ENCODE measurements around the gene ATP8A2.

DNA sequence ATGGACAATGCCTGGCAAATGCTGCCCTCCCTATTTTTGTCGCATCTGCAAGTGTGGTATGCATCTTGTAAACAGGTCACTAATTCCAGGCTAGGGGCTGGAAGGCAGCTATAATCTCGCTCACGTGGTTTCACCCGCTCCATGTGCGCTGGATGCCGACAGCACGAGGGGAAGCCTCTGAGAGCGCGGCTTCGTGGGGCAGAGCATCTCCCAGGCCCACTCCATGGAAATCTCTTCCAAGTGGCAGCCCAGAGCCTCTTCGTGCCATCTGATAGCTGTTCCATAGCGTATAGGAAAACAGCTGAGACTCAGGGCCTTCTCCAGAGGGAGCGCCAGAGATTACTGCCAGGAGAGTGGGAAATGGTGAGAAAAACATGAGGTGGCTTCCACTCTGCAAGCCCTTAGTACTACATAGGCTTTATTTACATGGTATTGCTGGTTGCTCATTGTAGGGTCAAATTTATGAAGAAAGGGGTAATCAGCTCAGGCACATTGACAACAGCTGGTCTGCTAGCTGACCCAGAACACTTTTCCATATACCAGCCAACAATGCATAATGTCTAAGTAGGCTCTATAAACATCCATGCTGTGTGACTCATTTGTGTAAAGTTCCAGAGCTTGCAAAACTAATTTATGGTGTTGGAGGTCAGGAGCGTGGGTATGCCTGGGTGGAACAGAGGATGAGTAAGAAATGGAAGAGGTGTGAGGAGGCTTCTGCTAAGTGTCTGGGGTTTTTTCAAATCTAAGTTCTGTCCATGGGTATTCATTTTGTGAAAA, 514.9 kb downstream of the ATP8A2 start:
- TF ChIP-seq, protein P1, sequence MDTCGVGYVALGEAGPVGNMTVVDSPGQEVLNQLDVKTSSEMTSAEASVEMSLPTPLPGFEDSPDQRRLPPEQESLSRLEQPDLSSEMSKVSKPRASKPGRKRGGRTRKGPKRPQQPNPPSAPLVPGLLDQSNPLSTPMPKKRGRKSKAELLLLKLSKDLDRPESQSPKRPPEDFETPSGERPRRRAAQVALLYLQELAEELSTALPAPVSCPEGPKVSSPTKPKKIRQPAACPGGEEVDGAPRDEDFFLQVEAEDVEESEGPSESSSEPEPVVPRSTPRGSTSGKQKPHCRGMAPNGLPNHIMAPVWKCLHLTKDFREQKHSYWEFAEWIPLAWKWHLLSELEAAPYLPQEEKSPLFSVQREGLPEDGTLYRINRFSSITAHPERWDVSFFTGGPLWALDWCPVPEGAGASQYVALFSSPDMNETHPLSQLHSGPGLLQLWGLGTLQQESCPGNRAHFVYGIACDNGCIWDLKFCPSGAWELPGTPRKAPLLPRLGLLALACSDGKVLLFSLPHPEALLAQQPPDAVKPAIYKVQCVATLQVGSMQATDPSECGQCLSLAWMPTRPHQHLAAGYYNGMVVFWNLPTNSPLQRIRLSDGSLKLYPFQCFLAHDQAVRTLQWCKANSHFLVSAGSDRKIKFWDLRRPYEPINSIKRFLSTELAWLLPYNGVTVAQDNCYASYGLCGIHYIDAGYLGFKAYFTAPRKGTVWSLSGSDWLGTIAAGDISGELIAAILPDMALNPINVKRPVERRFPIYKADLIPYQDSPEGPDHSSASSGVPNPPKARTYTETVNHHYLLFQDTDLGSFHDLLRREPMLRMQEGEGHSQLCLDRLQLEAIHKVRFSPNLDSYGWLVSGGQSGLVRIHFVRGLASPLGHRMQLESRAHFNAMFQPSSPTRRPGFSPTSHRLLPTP (IDR thresholded peaks at IDR 0.05; ENCODE audit: borderline replicate concordance, extremely low read depth, insufficient read length), result no peak
- TF ChIP-seq, protein P2, sequence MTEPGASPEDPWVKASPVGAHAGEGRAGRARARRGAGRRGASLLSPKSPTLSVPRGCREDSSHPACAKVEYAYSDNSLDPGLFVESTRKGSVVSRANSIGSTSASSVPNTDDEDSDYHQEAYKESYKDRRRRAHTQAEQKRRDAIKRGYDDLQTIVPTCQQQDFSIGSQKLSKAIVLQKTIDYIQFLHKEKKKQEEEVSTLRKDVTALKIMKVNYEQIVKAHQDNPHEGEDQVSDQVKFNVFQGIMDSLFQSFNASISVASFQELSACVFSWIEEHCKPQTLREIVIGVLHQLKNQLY (CRISPR knock-in tag; conservative IDR thresholded peaks at IDR 0.05), result no peak
- TF ChIP-seq, protein P3, sequence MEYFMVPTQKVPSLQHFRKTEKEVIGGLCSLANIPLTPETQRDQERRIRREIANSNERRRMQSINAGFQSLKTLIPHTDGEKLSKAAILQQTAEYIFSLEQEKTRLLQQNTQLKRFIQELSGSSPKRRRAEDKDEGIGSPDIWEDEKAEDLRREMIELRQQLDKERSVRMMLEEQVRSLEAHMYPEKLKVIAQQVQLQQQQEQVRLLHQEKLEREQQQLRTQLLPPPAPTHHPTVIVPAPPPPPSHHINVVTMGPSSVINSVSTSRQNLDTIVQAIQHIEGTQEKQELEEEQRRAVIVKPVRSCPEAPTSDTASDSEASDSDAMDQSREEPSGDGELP (CRISPR knock-in tag; IDR thresholded peaks at IDR 0.05; ENCODE audit: borderline replicate concordance), result no peak
- TF ChIP-seq, protein P4, sequence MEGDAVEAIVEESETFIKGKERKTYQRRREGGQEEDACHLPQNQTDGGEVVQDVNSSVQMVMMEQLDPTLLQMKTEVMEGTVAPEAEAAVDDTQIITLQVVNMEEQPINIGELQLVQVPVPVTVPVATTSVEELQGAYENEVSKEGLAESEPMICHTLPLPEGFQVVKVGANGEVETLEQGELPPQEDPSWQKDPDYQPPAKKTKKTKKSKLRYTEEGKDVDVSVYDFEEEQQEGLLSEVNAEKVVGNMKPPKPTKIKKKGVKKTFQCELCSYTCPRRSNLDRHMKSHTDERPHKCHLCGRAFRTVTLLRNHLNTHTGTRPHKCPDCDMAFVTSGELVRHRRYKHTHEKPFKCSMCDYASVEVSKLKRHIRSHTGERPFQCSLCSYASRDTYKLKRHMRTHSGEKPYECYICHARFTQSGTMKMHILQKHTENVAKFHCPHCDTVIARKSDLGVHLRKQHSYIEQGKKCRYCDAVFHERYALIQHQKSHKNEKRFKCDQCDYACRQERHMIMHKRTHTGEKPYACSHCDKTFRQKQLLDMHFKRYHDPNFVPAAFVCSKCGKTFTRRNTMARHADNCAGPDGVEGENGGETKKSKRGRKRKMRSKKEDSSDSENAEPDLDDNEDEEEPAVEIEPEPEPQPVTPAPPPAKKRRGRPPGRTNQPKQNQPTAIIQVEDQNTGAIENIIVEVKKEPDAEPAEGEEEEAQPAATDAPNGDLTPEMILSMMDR (IDR thresholded peaks at IDR 0.05 in 2 of 3, conservative IDR thresholded peaks at IDR 0.05 in 1 of 3; ENCODE audit: insufficient read depth in 2 of 3, low read depth in 1 of 3, low read length in 3 of 3), result no peak
- TF ChIP-seq ZNF57 (CRISPR knock-in tag; IDR thresholded peaks at IDR 0.05) (no peak), GABPA (tag; conservative IDR thresholded peaks at IDR 0.05; ENCODE audit: low read depth) (no peak), ZNF274 (IDR thresholded peaks at IDR 0.05; ENCODE audit: borderline replicate concordance, low read depth, low read length) (no peak), STAT5B (CRISPR knock-in tag; IDR thresholded peaks at IDR 0.05) (no peak), ASH1L (IDR thresholded peaks at IDR 0.05; ENCODE audit: borderline replicate concordance, low read depth, partially characterized antibody) (no peak), NBN (IDR thresholded peaks at IDR 0.05; ENCODE audit: low read depth) (no peak), ZNF785 (CRISPR knock-in tag; IDR thresholded peaks at IDR 0.05) (no peak), MXI1 (IDR thresholded peaks at IDR 0.05; ENCODE audit: low read depth, low read length) (no peak), NRF1 (conservative IDR thresholded peaks at IDR 0.05 in 1 of 2, IDR thresholded peaks at IDR 0.05 in 1 of 2) (no peak)
- TF ChIP-seq, protein P5, sequence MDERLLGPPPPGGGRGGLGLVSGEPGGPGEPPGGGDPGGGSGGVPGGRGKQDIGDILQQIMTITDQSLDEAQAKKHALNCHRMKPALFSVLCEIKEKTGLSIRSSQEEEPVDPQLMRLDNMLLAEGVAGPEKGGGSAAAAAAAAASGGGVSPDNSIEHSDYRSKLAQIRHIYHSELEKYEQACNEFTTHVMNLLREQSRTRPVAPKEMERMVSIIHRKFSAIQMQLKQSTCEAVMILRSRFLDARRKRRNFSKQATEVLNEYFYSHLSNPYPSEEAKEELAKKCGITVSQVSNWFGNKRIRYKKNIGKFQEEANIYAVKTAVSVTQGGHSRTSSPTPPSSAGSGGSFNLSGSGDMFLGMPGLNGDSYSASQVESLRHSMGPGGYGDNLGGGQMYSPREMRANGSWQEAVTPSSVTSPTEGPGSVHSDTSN (CRISPR knock-in tag; IDR thresholded peaks at IDR 0.05; ENCODE audit: low read depth), result no peak
- TF ChIP-seq, protein P5 (tag; conservative IDR thresholded peaks at IDR 0.05; ENCODE audit: low read depth), result no peak

Measured in K562 (cell line).